Cardiac fibroblast (primary cell): ENCODE measurements around the gene ANKRD29.
A peak's percentile ranks its signal among the peaks of the same experiment; 100 is the strongest.
"Not testable (repeated sequence)": the region's sequence is repeated elsewhere in the genome, so short reads cannot be mapped to it uniquely, and the experiment has no call there.

Source experiments
- DNase-seq, 2 donors: peaks; one replicate each; pipeline versions ENCODE4 v3.0.0 to v3.0.0-alpha.2; 2010; ENCODE audit warnings: low read depth in 2 of 2
- H3K4me3 ChIP-seq, 2 donors: replicated peaks in 1 of 2; 1 replicate in 1 of 2; 2 replicates in 1 of 2; pipeline ENCODE4 v1.5.1; 2011; ENCODE audit warnings: low read depth in 2 of 2, low read length in 2 of 2, mild to moderate bottlenecking in 2 of 2, moderate library complexity in 1 of 2
- TF ChIP-seq, protein P1 (sequence below): IDR thresholded peaks from one replicate; pipeline ENCODE4 v1.5.1; 2011; ENCODE audit warnings: low read depth, mild to moderate bottlenecking, low read length, inconsistent platforms

Gene ANKRD29

DNA sequence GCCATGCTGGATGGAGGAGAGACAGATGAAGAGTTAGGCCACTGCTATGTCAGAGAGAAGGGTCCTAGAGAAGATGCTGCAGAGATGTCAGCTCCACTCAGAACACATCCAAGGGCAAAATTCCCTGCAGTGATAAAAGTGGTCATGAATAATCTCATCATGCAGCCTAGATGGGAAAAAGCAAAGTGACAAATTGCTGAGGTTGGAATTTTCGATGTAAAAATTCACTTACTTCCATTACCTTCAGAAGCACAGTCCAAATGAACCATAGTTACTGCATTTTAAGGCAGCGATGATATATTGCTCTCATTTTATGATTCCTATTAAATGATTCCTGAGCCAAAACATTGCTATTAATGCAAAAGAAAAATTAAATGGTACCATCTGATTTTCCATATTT lies 16.4 kb downstream of the ANKRD29 start:
- TF ChIP-seq, protein P1, sequence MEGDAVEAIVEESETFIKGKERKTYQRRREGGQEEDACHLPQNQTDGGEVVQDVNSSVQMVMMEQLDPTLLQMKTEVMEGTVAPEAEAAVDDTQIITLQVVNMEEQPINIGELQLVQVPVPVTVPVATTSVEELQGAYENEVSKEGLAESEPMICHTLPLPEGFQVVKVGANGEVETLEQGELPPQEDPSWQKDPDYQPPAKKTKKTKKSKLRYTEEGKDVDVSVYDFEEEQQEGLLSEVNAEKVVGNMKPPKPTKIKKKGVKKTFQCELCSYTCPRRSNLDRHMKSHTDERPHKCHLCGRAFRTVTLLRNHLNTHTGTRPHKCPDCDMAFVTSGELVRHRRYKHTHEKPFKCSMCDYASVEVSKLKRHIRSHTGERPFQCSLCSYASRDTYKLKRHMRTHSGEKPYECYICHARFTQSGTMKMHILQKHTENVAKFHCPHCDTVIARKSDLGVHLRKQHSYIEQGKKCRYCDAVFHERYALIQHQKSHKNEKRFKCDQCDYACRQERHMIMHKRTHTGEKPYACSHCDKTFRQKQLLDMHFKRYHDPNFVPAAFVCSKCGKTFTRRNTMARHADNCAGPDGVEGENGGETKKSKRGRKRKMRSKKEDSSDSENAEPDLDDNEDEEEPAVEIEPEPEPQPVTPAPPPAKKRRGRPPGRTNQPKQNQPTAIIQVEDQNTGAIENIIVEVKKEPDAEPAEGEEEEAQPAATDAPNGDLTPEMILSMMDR = no peak
- no peak for DNase-seq
- H3K4me3 ChIP-seq = no peak overlapping the region

DNA sequence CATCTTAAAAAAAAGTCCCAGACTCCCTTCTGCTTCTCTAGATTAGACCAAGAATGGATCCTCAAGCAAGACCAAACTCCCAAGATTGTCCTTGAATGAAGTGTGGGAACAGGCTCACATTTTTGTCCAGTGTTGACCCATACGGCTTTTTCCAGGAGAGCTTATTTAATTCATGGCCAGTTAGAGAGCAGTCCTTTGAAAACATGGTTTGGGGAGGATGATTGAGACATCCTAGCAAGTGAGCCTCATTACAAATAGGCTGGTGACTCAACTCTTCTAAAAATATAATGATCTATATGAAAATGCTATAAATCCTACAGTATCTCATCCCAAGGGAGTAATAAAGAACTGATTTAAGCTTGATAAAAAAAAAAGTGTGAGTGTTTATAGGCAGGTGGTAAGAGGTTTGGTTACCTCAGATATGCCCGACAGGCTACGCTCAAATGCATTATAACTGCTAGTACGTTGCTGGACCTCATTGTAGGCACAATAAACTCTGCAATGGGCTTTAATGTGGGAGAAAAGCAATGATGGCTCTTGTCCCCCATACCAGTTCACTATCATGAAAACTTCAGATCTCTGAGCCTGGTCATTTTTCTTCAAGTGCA lies 17.0 kb downstream of the ANKRD29 start:
- H3K4me3 ChIP-seq = no peak overlapping the region
- TF ChIP-seq, protein P1 = no peak
- DNase-seq = no peak

DNA sequence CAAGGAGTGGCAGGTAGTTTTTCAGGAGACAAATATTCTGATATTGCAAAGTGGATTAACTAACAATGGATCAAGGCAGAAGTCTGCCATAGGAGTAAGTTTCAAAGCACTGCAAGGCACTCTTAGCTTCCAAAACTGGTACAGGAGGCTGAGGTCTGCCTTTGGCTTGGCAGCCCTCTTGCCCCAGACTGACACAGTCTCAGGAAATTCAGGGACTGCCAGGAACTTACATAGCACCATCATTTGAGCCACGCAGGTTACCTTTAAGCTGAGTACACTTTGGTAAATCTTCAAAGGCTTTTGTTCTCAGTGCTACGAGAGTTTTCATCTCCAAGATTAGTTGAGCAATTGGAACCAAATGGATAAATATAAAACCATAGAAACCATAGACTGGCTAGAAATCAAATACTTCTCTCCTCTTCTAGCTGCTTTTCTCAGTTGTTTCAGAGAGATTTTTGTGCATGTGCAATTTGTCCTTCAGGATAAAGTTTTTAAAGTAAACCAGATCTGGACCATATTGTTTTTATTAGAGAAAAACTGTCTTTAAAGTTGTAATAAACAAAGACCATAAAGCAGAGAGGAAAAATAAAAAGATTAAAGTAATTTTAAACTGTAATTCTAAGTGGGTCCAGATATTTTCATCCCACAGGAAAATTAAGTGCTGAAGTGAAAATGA lies 18.8 kb downstream of the ANKRD29 start:
- TF ChIP-seq, protein P1 = no peak
- no peak overlapping the region for H3K4me3 ChIP-seq
- no peak for DNase-seq

DNA sequence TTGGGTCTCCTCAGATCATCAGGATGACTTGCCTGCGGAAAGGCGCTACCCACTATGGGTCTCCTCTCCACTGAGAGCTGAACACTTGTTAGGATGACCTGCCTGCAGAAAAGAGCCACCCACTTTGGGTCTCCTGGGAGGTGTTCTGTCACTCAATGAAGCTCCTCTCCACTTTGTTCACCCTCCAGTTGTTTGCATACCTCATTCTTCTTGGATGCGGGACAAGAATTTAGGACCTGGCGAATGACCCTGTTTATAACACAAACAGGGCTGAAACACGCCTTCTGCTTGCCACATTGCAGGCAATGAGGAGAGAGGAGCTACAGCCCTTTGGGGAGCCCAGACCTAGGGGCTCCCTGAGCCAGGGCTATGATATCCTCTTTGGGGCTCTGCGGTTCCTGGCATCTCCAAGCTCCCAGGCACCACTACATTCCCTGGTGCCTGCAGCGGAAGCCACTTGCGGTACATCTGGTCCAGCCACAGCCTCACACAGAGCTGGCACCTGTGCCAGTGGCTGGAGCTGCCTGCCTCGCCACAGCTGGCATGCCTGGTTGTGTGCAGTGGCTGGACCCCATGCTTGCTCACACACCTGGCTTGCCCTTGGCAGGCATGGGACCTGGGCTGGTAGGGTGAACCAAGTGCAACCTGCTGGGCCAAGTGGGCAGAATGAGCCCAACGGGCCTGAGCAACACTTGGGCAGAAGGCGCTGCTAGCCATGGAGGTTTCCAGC lies 20.6 kb downstream of the ANKRD29 start:
- H3K4me3 ChIP-seq = no peak overlapping the region
- TF ChIP-seq, protein P1 = no peak
- no peak for DNase-seq

DNA sequence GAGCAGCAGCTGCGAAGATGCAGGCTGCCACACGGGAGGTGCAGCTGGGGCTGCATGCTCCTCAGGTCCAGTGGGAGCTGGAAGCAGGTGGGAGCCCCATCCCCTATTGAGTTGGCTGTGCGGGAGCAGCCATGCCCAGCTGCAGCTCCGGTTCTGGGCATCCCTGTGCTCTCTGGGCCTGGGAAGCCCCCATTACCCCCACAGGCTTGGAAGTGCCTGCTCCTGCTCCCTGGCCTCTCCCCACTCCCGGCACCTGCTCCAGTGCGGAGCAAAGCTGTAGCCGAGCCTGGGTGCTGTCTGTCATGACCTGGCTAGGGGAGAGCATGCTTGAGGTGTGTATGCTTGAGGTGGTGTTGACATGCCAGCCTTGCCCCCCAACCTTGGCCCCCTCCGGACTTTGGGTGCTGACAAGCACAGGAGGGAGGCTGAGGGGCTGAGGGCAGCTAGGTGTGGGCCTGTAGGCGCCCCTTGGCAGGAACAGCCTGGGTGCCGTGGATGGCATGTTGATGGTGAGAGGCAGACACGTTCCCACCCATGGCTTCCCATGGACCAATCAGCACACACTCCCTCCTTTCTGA lies 21.5 kb downstream of the ANKRD29 start:
- no peak overlapping the region for H3K4me3 ChIP-seq
- no peak for DNase-seq
- TF ChIP-seq, protein P1 = no peak

DNA sequence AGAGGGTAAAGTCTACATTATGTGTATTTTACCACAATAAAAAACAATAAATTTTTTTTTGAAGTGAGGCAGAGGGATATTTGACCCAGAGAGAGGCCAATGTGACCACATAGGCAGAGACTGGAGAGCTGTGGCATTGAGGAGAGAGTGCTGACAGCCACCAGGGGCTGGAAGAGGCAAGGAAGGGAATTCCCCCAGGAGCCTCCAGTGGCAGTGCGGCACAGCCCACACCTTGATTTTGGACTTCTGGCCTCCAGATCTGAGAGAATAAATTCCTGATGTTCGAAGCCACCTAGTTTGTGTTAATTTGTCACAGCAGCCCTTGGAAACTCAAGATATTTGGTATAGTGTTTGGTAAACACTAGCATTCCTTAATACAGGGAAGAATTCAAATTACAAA lies 22.7 kb downstream of the ANKRD29 start:
- TF ChIP-seq, protein P1 = peak; percentile 11
- no peak overlapping the region for H3K4me3 ChIP-seq
- DNase-seq = no peak

DNA sequence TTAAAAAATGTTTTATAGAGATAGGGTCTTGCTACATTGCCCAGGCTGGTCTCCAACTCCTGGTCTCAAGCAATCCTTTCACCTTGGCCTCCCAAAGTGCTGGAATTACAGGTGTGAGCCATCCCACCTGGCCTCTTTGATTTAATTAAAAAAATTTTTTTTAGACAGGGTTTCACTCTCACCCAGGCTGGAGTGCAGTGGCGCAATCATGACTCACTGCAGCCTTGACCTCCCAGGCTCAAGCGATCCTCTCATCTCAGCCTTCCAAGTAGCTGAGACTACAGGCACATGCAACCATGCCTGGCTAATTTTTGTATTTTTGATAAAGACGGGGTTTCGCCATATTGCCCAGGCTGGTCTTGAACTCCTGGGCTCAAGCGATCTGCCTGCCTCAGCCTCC lies 26.3 kb downstream of the ANKRD29 start:
- not testable (repeated sequence) for H3K4me3 ChIP-seq
- DNase-seq = peak in 1 of 2 donors; percentile 28
